Neuron (in vitro differentiated cells): ENCODE results near the gene MAOA.
"Not testable (repeated sequence)": the region's sequence is repeated elsewhere in the genome, so short reads cannot be mapped to it uniquely, and the experiment has no call there.

Experiments
- H2AFZ ChIP-seq: one replicate; pipeline ENCODE4 v1.6.1; 2013; ENCODE audit warnings: low read depth, mild to moderate bottlenecking, inconsistent platforms, low read length, moderate library complexity
- H3K27me3 ChIP-seq: one replicate; pipeline ENCODE4 v1.6.1; 2013; ENCODE audit warnings: low read length; ENCODE audit not compliant: insufficient read depth
- H3K36me3 ChIP-seq: one replicate; pipeline ENCODE4 v1.6.1; 2013; ENCODE audit warnings: low read length; ENCODE audit not compliant: insufficient read depth
- H3K4me1 ChIP-seq: one replicate; pipeline ENCODE4 v1.6.1; 2013; ENCODE audit warnings: low read length; ENCODE audit not compliant: insufficient read depth
- H3K4me3 ChIP-seq: 2 replicates; pipeline ENCODE4 v1.5.1; 2013; ENCODE audit warnings: mild to moderate bottlenecking, low read length, moderate library complexity
- H3K9me3 ChIP-seq: one replicate; pipeline ENCODE4 v1.6.1; 2013; ENCODE audit warnings: low read length

The MAOA gene

DNA sequence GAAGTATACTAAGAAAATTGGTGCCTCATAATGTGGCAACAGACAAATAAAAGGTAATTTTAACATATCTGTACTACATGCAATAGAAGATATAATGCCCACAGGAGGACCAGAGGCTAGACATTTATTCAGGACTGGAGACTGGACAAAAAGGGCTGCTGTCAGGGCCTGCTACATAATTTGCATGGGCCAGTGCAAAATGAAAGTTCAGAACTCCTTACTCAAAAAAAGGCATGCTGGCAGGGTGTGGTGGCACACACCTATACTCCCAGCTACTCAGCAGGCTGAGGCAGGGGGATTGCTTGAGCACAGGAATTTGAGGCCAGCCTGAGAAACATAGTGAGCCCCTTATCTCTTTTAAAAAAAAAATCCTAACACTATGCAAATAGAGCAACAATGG lies 12.4 kb upstream of the MAOA start:
- Histone ChIP-seq H3K36me3 (no peaks in the 10 kb centered on the region), H3K27me3 (peaks cover 2% of the 10 kb centered on the region), H3K9me3 (no peaks in the 10 kb centered on the region), H3K4me1 (no peaks in the 10 kb centered on the region), H2AFZ (no peak overlapping the region), H3K4me3 (no peak overlapping the region)

DNA sequence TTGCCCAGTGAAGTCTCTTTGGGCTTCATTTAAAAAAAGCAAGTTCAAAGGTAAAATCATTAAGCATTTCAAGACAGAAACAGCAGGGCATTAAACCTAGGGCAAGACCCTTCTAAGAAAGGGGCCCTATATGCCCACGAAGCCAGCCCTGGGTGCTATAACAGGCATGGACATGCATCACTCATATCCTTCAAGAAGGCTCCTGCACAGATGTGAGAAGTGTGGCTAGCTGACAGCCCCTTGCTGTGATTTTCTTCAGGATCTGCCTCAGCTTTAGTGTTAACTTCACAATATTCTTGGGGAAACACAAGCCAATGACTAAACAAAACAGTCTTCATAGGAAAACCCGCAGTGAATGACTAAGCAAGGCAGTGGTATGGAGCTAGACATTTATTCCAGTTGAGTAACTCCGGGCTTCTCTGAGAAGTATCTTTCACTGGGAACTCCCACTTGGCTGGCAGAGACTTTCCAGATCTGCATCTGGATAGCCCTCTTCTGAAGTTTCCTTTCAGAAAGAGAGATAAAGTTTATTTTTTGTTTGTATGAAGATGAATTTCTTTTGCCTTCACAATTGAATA lies 11.9 kb upstream of the MAOA start:
- Histone ChIP-seq H3K4me1 (no peaks in the 10 kb centered on the region), H3K27me3 (peaks cover 2% of the 10 kb centered on the region), H3K9me3 (no peaks in the 10 kb centered on the region), H3K36me3 (no peaks in the 10 kb centered on the region), H2AFZ (no peak overlapping the region), H3K4me3 (no peak overlapping the region)

DNA sequence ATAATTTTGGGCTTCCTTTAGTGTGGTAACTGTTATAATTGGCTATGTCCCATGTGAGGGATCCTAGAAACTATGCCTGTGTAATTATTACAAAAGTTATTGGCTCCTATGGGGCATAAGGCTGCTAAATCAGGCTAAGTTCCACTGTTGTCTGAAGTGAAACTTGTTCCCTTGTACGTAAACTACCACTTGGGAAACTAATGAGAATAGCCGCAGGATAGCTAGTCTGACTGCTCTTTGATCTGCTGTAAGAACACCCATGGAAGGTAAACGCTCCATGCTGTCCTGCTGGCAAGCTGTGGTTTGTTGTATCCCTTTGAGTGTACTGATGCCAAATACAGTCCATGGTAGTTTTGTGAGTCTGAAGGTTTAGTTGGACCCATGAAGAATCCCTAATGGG lies 9.3 kb upstream of the MAOA start:
- Histone ChIP-seq H3K9me3 (no peaks in the 10 kb centered on the region), H3K4me3 (no peak overlapping the region)

GRCh38 chrX:43654431-43655150 lies 1.5 kb upstream of the MAOA start:
- H2AFZ ChIP-seq, result no peak overlapping the region
- no peaks in the 10 kb centered on the region for H3K4me1 ChIP-seq
- H3K4me3 ChIP-seq, result peak overlapping the region; percentile 54
- H3K9me3 ChIP-seq, result peaks cover 5% of the 10 kb centered on the region
- no peaks in the 10 kb centered on the region for H3K27me3 ChIP-seq
- no peaks in the 10 kb centered on the region for H3K36me3 ChIP-seq

More for the DNA sequence above, 9.3 kb upstream of the MAOA start:
- no peaks in the 10 kb centered on the region for H3K4me1 ChIP-seq
- no peak overlapping the region for H2AFZ ChIP-seq
- peaks cover 2% of the 10 kb centered on the region for H3K27me3 ChIP-seq
- no peaks in the 10 kb centered on the region for H3K36me3 ChIP-seq

- H3K4me1 ChIP-seq, result no peaks in the 10 kb centered on the region
- H3K4me3 ChIP-seq, result peak overlapping the region; percentile 54
- no peaks in the 10 kb centered on the region for H3K36me3 ChIP-seq
- no peak overlapping the region for H2AFZ ChIP-seq
- H3K9me3 ChIP-seq, result peaks cover 5% of the 10 kb centered on the region
- H3K27me3 ChIP-seq, result no peaks in the 10 kb centered on the region
Measured at GRCh38 chrX:43655151-43656004, 721 bp upstream of the MAOA start.

- Histone ChIP-seq H3K4me3 (no peak overlapping the region), H3K9me3 (peaks cover 5% of the 10 kb centered on the region), H3K4me1 (peaks cover 8% of the 10 kb centered on the region), H3K27me3 (no peaks in the 10 kb centered on the region), H3K36me3 (no peaks in the 10 kb centered on the region), H2AFZ (no peak overlapping the region)
Measured at GRCh38 chrX:43657671-43658070, 1.6 kb downstream of the MAOA start.

DNA sequence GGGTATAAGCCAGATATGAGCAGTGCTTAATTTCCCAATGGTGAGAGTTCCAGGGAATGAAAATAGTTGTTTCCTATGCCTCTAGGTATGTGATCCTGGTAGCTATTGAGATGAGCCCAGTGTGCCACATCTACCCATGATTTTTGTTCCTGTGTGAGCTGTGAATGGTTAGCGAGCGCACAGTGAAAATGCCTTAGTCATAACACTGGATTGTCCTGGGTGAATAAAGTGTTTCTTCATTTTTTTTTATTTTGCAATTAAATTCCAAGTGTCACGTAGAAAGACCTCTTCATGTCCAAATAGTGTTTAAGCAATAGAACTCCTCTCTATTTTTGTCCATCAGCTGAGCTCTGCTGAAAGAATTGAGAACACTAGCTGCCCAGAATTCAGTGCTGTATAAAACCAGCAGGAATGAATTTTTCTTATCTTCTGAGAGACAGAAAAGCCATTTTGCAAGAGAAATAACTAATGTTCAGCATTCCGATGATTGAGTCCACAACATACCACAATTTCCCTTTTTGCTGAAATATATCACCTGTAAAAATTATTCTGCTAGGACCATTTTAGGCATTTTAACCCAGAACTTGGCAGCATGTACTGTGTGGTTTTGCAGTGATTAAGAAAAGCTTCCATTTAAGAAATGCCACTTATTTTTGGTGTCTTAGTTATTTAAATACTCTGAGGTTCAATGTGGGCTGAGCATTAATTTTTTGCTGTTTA lies 5.6 kb downstream of the MAOA start:
- no peaks in the 10 kb centered on the region for H3K36me3 ChIP-seq
- no peak overlapping the region for H3K4me3 ChIP-seq
- no peaks in the 10 kb centered on the region for H3K9me3 ChIP-seq
- H2AFZ ChIP-seq, result no peak overlapping the region
- no peaks in the 10 kb centered on the region for H3K27me3 ChIP-seq
- H3K4me1 ChIP-seq, result peaks cover 19% of the 10 kb centered on the region

GRCh38 chrX:43663173-43663572 lies 7.1 kb downstream of the MAOA start:
- H3K27me3 ChIP-seq, result no peaks in the 10 kb centered on the region
- H3K4me3 ChIP-seq, result no peak overlapping the region
- H3K4me1 ChIP-seq, result peaks cover 19% of the 10 kb centered on the region
- no peak overlapping the region for H2AFZ ChIP-seq
- no peaks in the 10 kb centered on the region for H3K36me3 ChIP-seq
- H3K9me3 ChIP-seq, result no peaks in the 10 kb centered on the region

GRCh38 chrX:43664258-43664657 lies 8.2 kb downstream of the MAOA start:
- Histone ChIP-seq H3K36me3 (no peaks in the 10 kb centered on the region), H3K27me3 (no peaks in the 10 kb centered on the region), H3K4me1 (peaks cover 19% of the 10 kb centered on the region), H3K9me3 (no peaks in the 10 kb centered on the region), H2AFZ (no peak overlapping the region), H3K4me3 (no peak overlapping the region)

DNA sequence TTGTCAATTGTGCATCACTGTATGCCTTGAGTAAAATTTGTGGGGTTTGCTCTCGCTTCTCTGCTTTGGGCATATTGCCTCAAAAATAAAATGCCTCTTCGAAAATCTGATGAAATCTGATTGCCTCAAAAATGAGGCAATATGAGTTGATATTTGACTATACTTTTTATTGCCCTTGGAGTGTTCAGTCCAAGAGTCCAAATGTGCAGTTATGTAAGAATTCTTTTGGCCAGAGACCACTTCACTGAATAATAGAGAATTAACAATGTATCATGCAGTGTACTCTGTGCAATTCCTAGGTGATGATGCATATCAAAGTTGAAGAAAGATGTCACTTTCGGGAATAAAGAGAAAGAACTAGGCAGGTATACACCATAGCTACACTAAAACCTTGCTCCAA lies 8.6 kb downstream of the MAOA start:
- Histone ChIP-seq H3K36me3 (no peaks in the 10 kb centered on the region), H3K4me3 (no peak overlapping the region), H3K4me1 (peaks cover 19% of the 10 kb centered on the region), H2AFZ (no peak overlapping the region), H3K9me3 (no peaks in the 10 kb centered on the region), H3K27me3 (no peaks in the 10 kb centered on the region)

GRCh38 chrX:43666311-43666912 lies 10.3 kb downstream of the MAOA start:
- no peaks in the 10 kb centered on the region for H3K9me3 ChIP-seq
- H3K36me3 ChIP-seq, result no peaks in the 10 kb centered on the region
- H2AFZ ChIP-seq, result no peak overlapping the region
- H3K4me3 ChIP-seq, result no peak overlapping the region
- peaks cover 18% of the 10 kb centered on the region for H3K4me1 ChIP-seq
- no peaks in the 10 kb centered on the region for H3K27me3 ChIP-seq

- not testable (repeated sequence) for H3K9me3 ChIP-seq, H2AFZ ChIP-seq, H3K4me3 ChIP-seq, H3K4me1 ChIP-seq, H3K36me3 ChIP-seq, H3K27me3 ChIP-seq
Measured at GRCh38 chrX:43675965-43676628, 20.0 kb downstream of the MAOA start.
